GM12873 (cell line): ENCODE measurements around the gene PPP1R16B.

Experiments
- CTCF ChIP-seq: IDR thresholded peaks from 2 replicates; pipeline ENCODE4 v1.5.1; 2012; ENCODE audit warnings: low read depth, mild to moderate bottlenecking, moderate library complexity, low read length, control low read depth; ENCODE audit not compliant: insufficient read depth; ENCODE audit errors: missing control alignments

Gene PPP1R16B

DNA sequence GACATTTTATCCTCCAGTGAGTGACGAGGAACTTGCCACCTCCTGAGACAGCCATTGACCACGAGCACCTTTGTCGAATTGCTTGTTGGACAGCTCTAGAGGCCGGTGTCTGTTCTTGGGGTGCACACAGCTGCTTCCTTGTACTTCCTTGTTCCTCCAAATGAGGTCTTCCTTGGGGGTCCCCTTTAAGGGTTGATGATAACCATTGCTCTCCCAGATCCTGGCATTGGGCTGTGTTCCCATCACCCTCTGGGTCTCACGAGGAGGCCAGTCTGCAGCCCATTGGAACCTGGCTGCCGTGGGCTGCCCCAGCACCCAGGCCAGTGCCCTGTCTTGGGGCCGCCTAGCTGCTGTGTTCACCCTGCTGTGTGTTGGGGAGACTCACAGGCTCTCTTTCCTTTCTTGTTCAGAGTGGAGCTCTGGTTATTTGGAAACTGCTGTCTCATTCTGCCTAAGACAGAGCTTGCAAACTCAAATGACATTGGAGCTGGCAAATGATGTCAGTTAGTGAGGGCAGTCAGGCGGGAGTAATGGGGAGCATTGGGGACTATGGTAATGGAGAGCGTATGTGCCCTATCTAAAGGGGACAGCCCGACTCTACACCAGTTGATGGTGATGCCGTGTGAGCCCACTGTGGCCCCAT is 25.7 kb downstream of the PPP1R16B start:
- TF ChIP-seq CTCF, result no peak

DNA sequence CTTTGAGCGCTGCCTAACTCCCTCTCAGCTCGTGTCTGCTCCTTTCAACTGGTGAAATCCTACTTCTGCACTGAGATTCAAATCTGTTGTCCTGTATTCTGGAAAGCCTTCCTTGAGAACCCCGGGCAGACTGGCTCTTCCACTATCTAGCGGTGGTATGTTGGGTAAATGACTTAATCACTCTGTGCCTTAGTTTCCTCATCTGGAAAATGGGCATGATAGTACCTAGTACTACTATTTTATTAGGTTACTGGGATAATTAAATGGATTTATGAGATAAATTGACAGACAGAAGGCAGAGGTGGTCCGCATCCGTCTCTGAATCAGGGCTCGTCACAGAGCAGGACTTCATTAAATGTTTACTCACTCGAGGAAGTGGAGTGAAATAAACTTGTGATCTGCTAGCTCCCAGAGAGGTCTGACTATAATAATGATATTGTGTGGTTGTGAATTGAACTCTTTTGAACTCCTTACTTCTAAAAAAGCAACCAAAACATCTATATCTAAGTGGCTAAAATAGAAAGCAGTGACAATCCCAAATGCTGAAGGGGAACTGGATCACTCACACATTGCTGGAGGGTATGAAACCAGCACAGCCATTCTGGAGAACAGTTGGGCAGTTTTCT is 26.6 kb downstream of the PPP1R16B start:
- no peak for TF ChIP-seq CTCF

DNA sequence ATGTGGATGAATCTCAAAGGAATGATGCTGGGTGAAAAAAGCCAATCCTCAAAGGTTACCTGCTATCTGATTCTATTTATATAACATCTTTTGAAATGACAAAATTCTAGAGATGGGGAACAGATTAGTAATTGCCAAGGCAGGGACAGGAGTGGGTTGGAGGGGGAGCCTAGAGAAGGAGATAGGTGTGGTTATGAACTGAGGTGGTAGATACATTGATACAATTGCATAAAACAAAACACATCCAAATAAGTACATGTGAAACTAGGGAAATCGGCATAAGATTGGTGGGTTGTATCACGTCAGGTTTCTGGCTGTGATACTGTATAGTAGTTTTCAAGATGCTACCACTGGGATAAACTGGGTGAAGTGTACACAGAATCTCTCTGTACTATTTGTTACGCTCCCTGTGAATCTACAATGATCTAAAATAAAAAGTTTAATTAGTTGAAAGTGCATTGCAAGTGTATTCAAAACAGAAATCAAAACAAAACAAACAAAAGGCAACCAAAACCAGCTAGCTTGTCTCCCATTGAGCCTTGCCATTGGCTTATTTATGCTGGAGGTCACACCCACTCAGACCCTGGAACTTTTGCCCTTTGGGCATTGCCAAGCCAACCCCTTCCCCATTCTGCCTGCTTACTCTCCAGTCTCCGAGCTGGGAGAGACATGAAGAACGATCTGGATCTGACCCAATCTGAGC is 27.8 kb downstream of the PPP1R16B start:
- no peak for TF ChIP-seq CTCF

- no peak for TF ChIP-seq CTCF
Observed at GRCh38 chr20:38833857-38834164, 28.3 kb downstream of the PPP1R16B start.

- TF ChIP-seq CTCF, result no peak
Observed at GRCh38 chr20:38834868-38835267, 29.4 kb downstream of the PPP1R16B start.

GRCh38 chr20:38835792-38836191 is 30.3 kb downstream of the PPP1R16B start:
- TF ChIP-seq CTCF, result no peak

DNA sequence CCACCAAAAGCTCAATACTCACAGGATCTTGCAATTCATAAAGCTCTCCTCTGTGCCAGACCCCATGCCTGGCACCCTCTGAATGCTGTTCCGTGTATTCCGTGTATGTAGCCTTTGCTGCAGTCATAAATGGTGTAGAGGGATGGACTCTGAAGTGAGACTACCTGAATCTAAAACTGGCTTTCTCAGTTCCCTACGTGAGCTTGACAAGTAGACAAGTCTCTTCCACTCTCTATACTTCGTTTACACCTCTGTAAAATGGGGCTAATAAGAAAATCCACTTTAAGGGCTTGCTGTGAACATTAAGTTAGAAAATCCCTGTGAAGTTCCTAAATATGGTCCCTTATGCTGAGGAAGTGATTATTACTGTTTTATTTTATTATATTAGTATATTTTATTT is 31.5 kb downstream of the PPP1R16B start:
- no peak for TF ChIP-seq CTCF
